HG02610 (cell line): ENCODE measurements around the gene VSX2.

ENCODE experiments used
- ATAC-seq: cut with Tn5 transposase; IDR thresholded peaks from one replicate; pipeline ENCODE4 v1.9.1; 2021; ENCODE audit warnings: mild to moderate bottlenecking, moderate library complexity; ENCODE audit not compliant: unreplicated experiment

VSX2 gene

GRCh38 chr14:74238974-74239847, at the start of gene VSX2:
TSS of gene VSX2 (plus strand) at chr14:74239449. CDS start at chr14:74239562, 113 bp downstream.
- ATAC-seq = no peak

GRCh38 chr14:74190927-74191575, 48.2 kb upstream of the VSX2 start:
- ATAC-seq = no peak

- no peak for ATAC-seq
These were observed 44.6 kb upstream of the VSX2 start for GRCh38 chr14:74194506-74195274.

- ATAC-seq = no peak
These were observed 43.6 kb upstream of the VSX2 start for GRCh38 chr14:74195623-74196022.

GRCh38 chr14:74198441-74199234, 40.6 kb upstream of the VSX2 start:
- ATAC-seq = no peak

- ATAC-seq = no peak
These were observed 37.1 kb upstream of the VSX2 start for GRCh38 chr14:74202113-74202512.

- no peak for ATAC-seq
These were observed 35.6 kb upstream of the VSX2 start for GRCh38 chr14:74203639-74204038.

GRCh38 chr14:74204491-74204890, 34.8 kb upstream of the VSX2 start:
- ATAC-seq = no peak

- ATAC-seq = no peak
These were observed 33.4 kb upstream of the VSX2 start for GRCh38 chr14:74205882-74206281.

- ATAC-seq = no peak
These were observed 31.3 kb upstream of the VSX2 start for GRCh38 chr14:74207943-74208342.

GRCh38 chr14:74208642-74209041, 30.6 kb upstream of the VSX2 start:
- no peak for ATAC-seq

GRCh38 chr14:74211945-74212580, 27.2 kb upstream of the VSX2 start:
- ATAC-seq = no peak

GRCh38 chr14:74213907-74214803, 25.1 kb upstream of the VSX2 start:
- no peak for ATAC-seq

GRCh38 chr14:74216671-74217070, 22.6 kb upstream of the VSX2 start:
- ATAC-seq = no peak

- ATAC-seq = peak; percentile 69
These were observed 21.4 kb upstream of the VSX2 start for GRCh38 chr14:74217672-74218448.

- ATAC-seq = no peak
These were observed 20.8 kb upstream of the VSX2 start for GRCh38 chr14:74218462-74218861.

GRCh38 chr14:74219277-74220205, 19.7 kb upstream of the VSX2 start:
- no peak for ATAC-seq
